OCI-LY7 (cell line): ENCODE data around the gene TRPM3. TPM values are rescaled to one million over a fixed set of nuclear protein-coding genes. Genes with fewer than 3 reads are reported as not detected.

Experiments used
- BruUV-seq: library from RNA; stranded (reverse); fragments of 400-500 nt; replicated peaks from 2 replicates; lab custom pipeline; 2021; lab: Mats Ljungman, UMichigan
- CTCF ChIA-PET: fragments of 300-600 bp; sonication (Branson Sonifier 250); formaldehyde crosslinking; loops from one replicate; lab custom pipeline; 2022; ENCODE audit warnings: antibody characterized with exemption; ENCODE audit not compliant: unreplicated experiment; lab: Charles Lee
- POLR2A ChIA-PET: fragments of 300-600 bp; sonication (Branson Sonifier 250); formaldehyde crosslinking; loops from one replicate; lab custom pipeline; 2022; ENCODE audit warnings: antibody characterized with exemption; lab: Charles Lee
- DNase-seq: peaks from one replicate; pipeline ENCODE4 v3.0.0-alpha.2; 2015; ENCODE audit warnings: low spot score
- H2AFZ ChIP-seq: fragments of 200-600 bp; sonication (generic), shearing (Covaris generic); 2 replicates; pipeline ENCODE4 v1.6.1; 2014; ENCODE audit warnings: mild to moderate bottlenecking, antibody characterized with exemption, low read length, moderate library complexity
- H3K27ac ChIP-seq: fragments of 200-600 bp; sonication (generic); 2 replicates; pipeline ENCODE4 v1.5.1; 2014; ENCODE audit warnings: mixed run types, low read depth, mild to moderate bottlenecking, moderate library complexity, low read length, inconsistent platforms; ENCODE audit not compliant: poor library complexity, severe bottlenecking
- H3K36me3 ChIP-seq: fragments of 200-600 bp; sonication (generic); 2 replicates; pipeline ENCODE4 v1.6.1; 2014; ENCODE audit warnings: mild to moderate bottlenecking, antibody characterized with exemption, low read length, moderate library complexity, mixed read lengths; ENCODE audit not compliant: insufficient read depth
- H3K4me1 ChIP-seq: fragments of 200-600 bp; sonication (generic); 2 replicates; pipeline ENCODE4 v1.5.1; 2014; ENCODE audit warnings: mild to moderate bottlenecking, low read length; ENCODE audit not compliant: insufficient read depth, poor library complexity, severe bottlenecking
- H3K4me2 ChIP-seq: fragments of 200-600 bp; sonication (generic); 2 replicates; pipeline ENCODE4 v1.6.1; 2014; ENCODE audit warnings: mild to moderate bottlenecking, low read length
- H3K4me3 ChIP-seq: fragments of 200-600 bp; sonication (generic); 2 replicates; pipeline ENCODE4 v1.5.1; 2014; ENCODE audit warnings: mild to moderate bottlenecking, low read depth, low read length; ENCODE audit not compliant: poor library complexity, severe bottlenecking
- H3K79me2 ChIP-seq: fragments of 200-600 bp; sonication (generic); 2 replicates; pipeline ENCODE4 v1.6.1; 2016; ENCODE audit warnings: low read depth, mild to moderate bottlenecking, low read length, moderate library complexity, mixed read lengths; ENCODE audit not compliant: insufficient read depth
- H3K9me2 ChIP-seq: fragments of 200-600 bp; sonication (generic); 2 replicates; pipeline ENCODE4 v1.6.1; 2016; ENCODE audit warnings: mild to moderate bottlenecking, low read length, mixed read lengths; ENCODE audit not compliant: insufficient read depth
- H3K9me3 ChIP-seq: fragments of 200-600 bp; sonication (generic); 2 replicates; pipeline ENCODE4 v1.6.1; 2014; ENCODE audit warnings: mild to moderate bottlenecking, mixed run types, low read length, mixed read lengths
- H4K20me1 ChIP-seq: fragments of 200-600 bp; sonication (generic); 2 replicates; pipeline ENCODE4 v1.6.1; 2014; ENCODE audit warnings: mild to moderate bottlenecking, antibody characterized with exemption, low read length, moderate library complexity, mixed read lengths; ENCODE audit not compliant: insufficient read depth
- CTCF ChIP-seq: fragments of 200-600 bp; sonication (generic); conservative IDR thresholded peaks from 2 replicates; pipeline ENCODE4 v1.5.1; 2014; ENCODE audit warnings: mild to moderate bottlenecking, antibody characterized with exemption, low read length, moderate library complexity, mixed read lengths
- EZH2phosphoT487 ChIP-seq: fragments of 200-600 bp; sonication (generic); IDR thresholded peaks from 2 replicates; pipeline ENCODE4 v1.6.1; 2018; ENCODE audit warnings: low read depth, borderline replicate concordance, mild to moderate bottlenecking, mixed run types, antibody characterized with exemption, low read length, moderate library complexity, mixed read lengths
- intact Hi-C: fragments of 100-400 bp; cut with micrococcal nuclease; formaldehyde crosslinking; loops from one replicate; pipeline ENCODE4 v1.10.0; 2022; ENCODE audit not compliant: unreplicated experiment
- total RNA-seq, 2 experiments: library from RNA; depleted of rRNA in 1 of 2; stranded (reverse); fragments of >200 nt in 1 of 2; shearing (Covaris generic) in 1 of 2; gene quantifications; 2 replicates each; pipeline ENCODE4 v1.2.3, GENCODE V29; 2014 to 2022

Gene TRPM3
- total RNA-seq, 2 experiments from 2014 or later, result not detected

DNA sequence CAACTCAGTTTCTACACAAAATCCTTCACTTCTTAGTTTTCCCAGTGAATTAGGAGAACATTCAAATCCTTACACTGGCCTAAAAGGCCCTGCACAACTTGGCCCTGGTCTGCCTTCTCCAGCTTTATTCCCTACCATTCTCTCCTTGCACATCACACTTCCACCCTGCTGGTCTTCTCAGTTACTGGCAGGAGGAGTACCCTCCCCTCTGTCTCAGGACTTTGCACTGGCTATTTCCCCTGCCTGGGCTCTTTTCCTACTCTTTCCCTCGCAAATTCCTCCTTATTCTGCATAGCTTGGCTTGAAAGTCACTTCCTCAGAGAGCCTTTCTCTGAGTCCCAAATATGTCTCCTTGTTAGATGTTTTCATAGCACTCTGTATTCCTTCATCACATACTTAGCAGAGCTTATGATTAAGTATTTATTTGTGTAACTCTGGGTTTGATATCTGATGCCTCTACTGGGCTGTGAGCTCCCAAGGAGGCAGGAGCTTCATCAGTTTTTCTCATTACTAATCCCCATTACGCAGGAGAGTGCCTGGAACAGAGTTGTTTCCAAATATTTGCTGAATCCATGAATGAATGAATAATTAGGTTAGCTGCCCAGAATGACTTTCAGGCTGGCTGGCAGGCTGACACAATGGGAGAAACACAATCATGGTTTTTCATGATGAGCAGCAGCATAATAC lies 547.1 kb downstream of the TRPM3 start:
- Histone ChIP-seq H2AFZ (no peak overlapping the region), H3K27ac (no peak overlapping the region), H3K36me3 (no peaks in the 10 kb centered on the region), H3K4me1 (no peaks in the 10 kb centered on the region), H4K20me1 (no peaks in the 10 kb centered on the region), H3K9me2 (no peaks in the 10 kb centered on the region), H3K9me3 (no peaks in the 10 kb centered on the region), H3K79me2 (no peaks in the 10 kb centered on the region), H3K4me2 (no peak overlapping the region), H3K4me3 (no peak overlapping the region)
- intact Hi-C loops, result no loop called here
- no peak for TF ChIP-seq CTCF
- TF ChIP-seq EZH2phosphoT487, result no peak
- no TSS peak for BruUV-seq
- CTCF ChIA-PET, result no interaction called here
- POLR2A ChIA-PET, result interaction anchor here (0.7 to 1.1 kb wide), 2 partner anchors 19 to 71 kb away, joined by 3 read pairs; no protein-coding TSS in a partner anchor
- DNase-seq, result no peak

DNA sequence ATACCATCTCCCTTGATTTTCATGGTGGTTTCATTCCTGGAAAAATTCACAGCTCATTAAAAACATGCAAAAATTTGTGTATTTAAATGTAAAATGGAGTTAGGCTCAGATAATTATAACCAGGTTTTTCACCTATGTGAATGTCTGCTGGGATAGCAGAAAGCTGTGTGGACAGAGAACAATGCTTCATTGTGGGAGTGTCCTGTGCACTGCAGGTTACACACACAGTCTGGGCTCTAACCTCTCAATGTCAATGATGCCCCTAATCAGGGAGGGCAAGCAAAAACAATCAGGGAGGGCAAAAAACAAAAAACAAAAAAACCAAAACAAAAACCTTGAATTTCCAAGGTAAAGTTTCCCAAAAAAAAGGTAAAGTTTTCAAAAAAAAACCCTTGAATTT lies 548.1 kb downstream of the TRPM3 start:
- ChIA-PET POLR2A (interaction anchor here (0.7 kb wide), 1 partner anchor 70 kb away, joined by 3 read pairs; no protein-coding TSS in a partner anchor), CTCF (interaction anchor here (0.6 to 1.2 kb wide), 2 partner anchors 29 to 273 kb away, joined by 4 read pairs; no protein-coding TSS in a partner anchor)
- H3K79me2 ChIP-seq, result no peaks in the 10 kb centered on the region
- no peak overlapping the region for H2AFZ ChIP-seq
- no peaks in the 10 kb centered on the region for H3K4me1 ChIP-seq
- no peaks in the 10 kb centered on the region for H3K9me2 ChIP-seq
- TF ChIP-seq EZH2phosphoT487, result no peak
- TF ChIP-seq CTCF, result no peak
- BruUV-seq, result no TSS peak
- no peak overlapping the region for H3K27ac ChIP-seq
- H3K36me3 ChIP-seq, result no peaks in the 10 kb centered on the region
- H3K9me3 ChIP-seq, result no peaks in the 10 kb centered on the region
- intact Hi-C loops, result no loop called here
- H4K20me1 ChIP-seq, result no peaks in the 10 kb centered on the region
- DNase-seq, result no peak
- no peak overlapping the region for H3K4me2 ChIP-seq
- no peak overlapping the region for H3K4me3 ChIP-seq

- no peak overlapping the region for H3K27ac ChIP-seq
- no peaks in the 10 kb centered on the region for H3K36me3 ChIP-seq
- no peak for DNase-seq
- TF ChIP-seq EZH2phosphoT487 (no peak), CTCF (no peak)
- H3K9me3 ChIP-seq, result no peaks in the 10 kb centered on the region
- no peaks in the 10 kb centered on the region for H3K79me2 ChIP-seq
- H2AFZ ChIP-seq, result no peak overlapping the region
- H3K9me2 ChIP-seq, result no peaks in the 10 kb centered on the region
- ChIA-PET POLR2A (interaction anchor here (0.7 kb wide), 1 partner anchor 777 kb away, joined by 3 read pairs; no protein-coding TSS in a partner anchor), CTCF (no interaction called here)
- intact Hi-C loops, result no loop called here
- no peak overlapping the region for H3K4me2 ChIP-seq
- no TSS peak for BruUV-seq
- H4K20me1 ChIP-seq, result no peaks in the 10 kb centered on the region
- H3K4me1 ChIP-seq, result no peaks in the 10 kb centered on the region
- no peak overlapping the region for H3K4me3 ChIP-seq
Measured at GRCh38 chr9:70571258-70571657, 550.2 kb downstream of the TRPM3 start.
